OCI-LY7 (cell line): Measurements from ENCODE around the gene MYMK.

Source experiments
- EZH2phosphoT487 ChIP-seq: fragments of 200-600 bp; sonication (generic); IDR thresholded peaks from 2 replicates; pipeline ENCODE4 v1.6.1; 2018; ENCODE audit warnings: low read depth, borderline replicate concordance, mild to moderate bottlenecking, mixed run types, antibody characterized with exemption, low read length, moderate library complexity, mixed read lengths
- TF ChIP-seq, protein P1 (sequence below): fragments of 200-600 bp; sonication (generic); conservative IDR thresholded peaks from 2 replicates; pipeline ENCODE4 v1.5.1; 2014; ENCODE audit warnings: mild to moderate bottlenecking, antibody characterized with exemption, low read length, moderate library complexity, mixed read lengths

DNA sequence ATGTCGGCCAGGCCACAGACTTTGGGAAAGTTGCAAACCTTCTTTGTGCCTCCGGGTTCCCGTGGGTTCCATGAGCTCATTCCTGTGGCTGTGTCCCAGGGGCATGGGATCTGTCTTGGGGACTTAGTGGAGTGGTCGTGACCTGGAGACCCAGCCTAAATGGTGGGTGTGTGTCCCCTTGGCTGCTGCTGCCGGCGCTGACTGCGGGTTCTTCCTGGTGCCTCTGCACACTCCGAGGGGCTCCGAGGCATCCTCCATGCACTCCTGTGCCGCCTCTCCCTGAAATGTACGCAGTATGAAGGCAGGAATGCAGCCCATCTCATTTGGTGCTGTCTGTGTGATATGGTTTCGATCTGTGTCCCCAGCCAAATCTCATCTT is 24.9 kb downstream of the MYMK start:
- TF ChIP-seq EZH2phosphoT487 = no peak
- TF ChIP-seq, protein P1, sequence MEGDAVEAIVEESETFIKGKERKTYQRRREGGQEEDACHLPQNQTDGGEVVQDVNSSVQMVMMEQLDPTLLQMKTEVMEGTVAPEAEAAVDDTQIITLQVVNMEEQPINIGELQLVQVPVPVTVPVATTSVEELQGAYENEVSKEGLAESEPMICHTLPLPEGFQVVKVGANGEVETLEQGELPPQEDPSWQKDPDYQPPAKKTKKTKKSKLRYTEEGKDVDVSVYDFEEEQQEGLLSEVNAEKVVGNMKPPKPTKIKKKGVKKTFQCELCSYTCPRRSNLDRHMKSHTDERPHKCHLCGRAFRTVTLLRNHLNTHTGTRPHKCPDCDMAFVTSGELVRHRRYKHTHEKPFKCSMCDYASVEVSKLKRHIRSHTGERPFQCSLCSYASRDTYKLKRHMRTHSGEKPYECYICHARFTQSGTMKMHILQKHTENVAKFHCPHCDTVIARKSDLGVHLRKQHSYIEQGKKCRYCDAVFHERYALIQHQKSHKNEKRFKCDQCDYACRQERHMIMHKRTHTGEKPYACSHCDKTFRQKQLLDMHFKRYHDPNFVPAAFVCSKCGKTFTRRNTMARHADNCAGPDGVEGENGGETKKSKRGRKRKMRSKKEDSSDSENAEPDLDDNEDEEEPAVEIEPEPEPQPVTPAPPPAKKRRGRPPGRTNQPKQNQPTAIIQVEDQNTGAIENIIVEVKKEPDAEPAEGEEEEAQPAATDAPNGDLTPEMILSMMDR = no peak
